ENCODE results near the gene SERBP1.

- TF ChIP-seq CTCF (IDR thresholded peaks at IDR 0.05) (no peak), POLR2A (IDR thresholded peaks at IDR 0.05) (no peak)
These were observed 49.0 kb downstream of the SERBP1 start for GRCh38 chr1:67381154-67381553.

Data from vagina (tissue), 2 donors.